ENCODE measurements around the gene RSPH1. TPM values are rescaled to one million over a fixed set of nuclear protein-coding genes. Genes with fewer than 3 reads are reported as not detected.

RSPH1 gene
- total and polyA plus RNA-seq, 4 donors, result 0.09 to 0.17 (median 0.16) TPM; not detected in 1

DNA sequence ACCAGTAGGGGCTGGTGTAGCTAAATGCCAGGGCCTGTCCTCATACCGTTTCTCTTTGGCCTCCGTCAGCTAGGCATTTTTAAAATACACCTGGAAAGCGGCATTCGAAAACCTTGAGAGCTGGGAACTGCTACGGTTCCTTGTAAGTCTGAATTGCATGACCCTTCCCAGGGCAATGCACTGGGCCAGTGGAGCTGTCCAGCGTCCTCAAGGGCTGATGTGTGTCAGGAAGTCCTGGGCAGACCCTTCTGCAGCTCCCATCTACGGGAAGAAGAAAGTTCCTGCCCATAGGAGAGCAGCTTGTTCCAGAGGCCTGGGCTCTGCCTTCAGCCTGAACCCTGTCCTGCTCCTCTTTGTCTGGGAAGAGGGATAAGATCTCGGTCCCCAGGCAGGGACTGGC lies 58.2 kb downstream of the RSPH1 start:
- WGBS, result 55% methylated on average over 8 of the region's 8 CpGs
- Histone ChIP-seq H3K9ac (ENCODE audit: low read depth in 1 of 2, low read length in 2 of 2) (no peak overlapping the region), H3K27ac (ENCODE audit: low read depth in 1 of 2, low read length in 2 of 2) (no peak overlapping the region), H3K27me3 (ENCODE audit: control insufficient read depth in 4 of 4, insufficient read depth in 4 of 4, low read length in 3 of 4) (peaks cover 0 to 3% (median 0%) of the 10 kb centered on the region in 4 donors), H3K4me3 (ENCODE audit: low read depth in 1 of 3, low read length in 3 of 3) (no peak overlapping the region), H3K36me3 (ENCODE audit: control insufficient read depth in 4 of 4, insufficient read depth in 3 of 4, low read depth in 1 of 4, low read length in 3 of 4) (no peaks in the 10 kb centered on the region), H3K9me3 (ENCODE audit: control insufficient read depth in 4 of 4, low read length in 3 of 4) (peaks cover 0 to 2% (median 0%) of the 10 kb centered on the region in 4 donors), H3K4me1 (ENCODE audit: control insufficient read depth in 4 of 4, insufficient read depth in 4 of 4, low read length in 3 of 4) (no peaks in the 10 kb centered on the region)
- DNase-seq (ENCODE audit: low spot score), result no peak
- no peak for TF ChIP-seq NR2F2 (IDR thresholded peaks at IDR 0.05)
- TF ChIP-seq, protein P1, sequence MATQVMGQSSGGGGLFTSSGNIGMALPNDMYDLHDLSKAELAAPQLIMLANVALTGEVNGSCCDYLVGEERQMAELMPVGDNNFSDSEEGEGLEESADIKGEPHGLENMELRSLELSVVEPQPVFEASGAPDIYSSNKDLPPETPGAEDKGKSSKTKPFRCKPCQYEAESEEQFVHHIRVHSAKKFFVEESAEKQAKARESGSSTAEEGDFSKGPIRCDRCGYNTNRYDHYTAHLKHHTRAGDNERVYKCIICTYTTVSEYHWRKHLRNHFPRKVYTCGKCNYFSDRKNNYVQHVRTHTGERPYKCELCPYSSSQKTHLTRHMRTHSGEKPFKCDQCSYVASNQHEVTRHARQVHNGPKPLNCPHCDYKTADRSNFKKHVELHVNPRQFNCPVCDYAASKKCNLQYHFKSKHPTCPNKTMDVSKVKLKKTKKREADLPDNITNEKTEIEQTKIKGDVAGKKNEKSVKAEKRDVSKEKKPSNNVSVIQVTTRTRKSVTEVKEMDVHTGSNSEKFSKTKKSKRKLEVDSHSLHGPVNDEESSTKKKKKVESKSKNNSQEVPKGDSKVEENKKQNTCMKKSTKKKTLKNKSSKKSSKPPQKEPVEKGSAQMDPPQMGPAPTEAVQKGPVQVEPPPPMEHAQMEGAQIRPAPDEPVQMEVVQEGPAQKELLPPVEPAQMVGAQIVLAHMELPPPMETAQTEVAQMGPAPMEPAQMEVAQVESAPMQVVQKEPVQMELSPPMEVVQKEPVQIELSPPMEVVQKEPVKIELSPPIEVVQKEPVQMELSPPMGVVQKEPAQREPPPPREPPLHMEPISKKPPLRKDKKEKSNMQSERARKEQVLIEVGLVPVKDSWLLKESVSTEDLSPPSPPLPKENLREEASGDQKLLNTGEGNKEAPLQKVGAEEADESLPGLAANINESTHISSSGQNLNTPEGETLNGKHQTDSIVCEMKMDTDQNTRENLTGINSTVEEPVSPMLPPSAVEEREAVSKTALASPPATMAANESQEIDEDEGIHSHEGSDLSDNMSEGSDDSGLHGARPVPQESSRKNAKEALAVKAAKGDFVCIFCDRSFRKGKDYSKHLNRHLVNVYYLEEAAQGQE (IDR thresholded peaks at IDR 0.05), result peak; percentile 92

DNA sequence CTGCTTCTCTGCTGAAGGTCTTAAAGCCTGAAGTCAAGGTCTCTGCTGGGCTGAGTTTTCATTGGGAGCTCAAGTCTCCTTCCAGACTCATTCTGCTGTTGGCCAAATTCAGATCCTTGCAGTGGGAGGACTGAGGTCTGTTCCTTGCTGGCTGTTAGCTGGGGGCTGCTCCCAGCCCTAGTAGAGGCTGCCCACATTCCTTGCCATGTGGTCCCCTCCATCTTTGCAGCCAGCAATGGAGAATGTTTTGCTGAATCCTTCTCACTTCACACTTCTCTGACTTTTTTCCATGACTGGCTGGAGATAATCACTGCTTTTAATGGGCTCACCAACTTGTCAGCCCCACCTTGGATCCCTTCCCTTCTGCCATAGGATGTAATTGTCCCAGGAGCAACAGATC lies 59.1 kb downstream of the RSPH1 start:
- no peak overlapping the region for H3K9ac ChIP-seq (ENCODE audit: low read depth in 1 of 2, low read length in 2 of 2)
- H3K4me3 ChIP-seq (ENCODE audit: low read depth in 1 of 3, low read length in 3 of 3), result no peak overlapping the region
- H3K27me3 ChIP-seq (ENCODE audit: control insufficient read depth in 4 of 4, insufficient read depth in 4 of 4, low read length in 3 of 4), result peaks cover 0 to 3% (median 0%) of the 10 kb centered on the region in 4 donors
- H3K4me1 ChIP-seq (ENCODE audit: control insufficient read depth in 4 of 4, insufficient read depth in 4 of 4, low read length in 3 of 4), result no peaks in the 10 kb centered on the region
- H3K36me3 ChIP-seq (ENCODE audit: control insufficient read depth in 4 of 4, insufficient read depth in 3 of 4, low read depth in 1 of 4, low read length in 3 of 4), result no peaks in the 10 kb centered on the region
- TF ChIP-seq SP1 (IDR thresholded peaks at IDR 0.05), result no peak
- TF ChIP-seq FOXA1 (IDR thresholded peaks at IDR 0.05), result no peak
- no peak for TF ChIP-seq FOXA2 (IDR thresholded peaks at IDR 0.05)
- TF ChIP-seq HNF4G (IDR thresholded peaks at IDR 0.05), result no peak
- TF ChIP-seq RAD21 (IDR thresholded peaks at IDR 0.05), result no peak
- no peak for TF ChIP-seq GABPA (IDR thresholded peaks at IDR 0.05 in 1 of 2, conservative IDR thresholded peaks at IDR 0.05 in 1 of 2)
- H3K27ac ChIP-seq (ENCODE audit: low read depth in 1 of 2, low read length in 2 of 2), result no peak overlapping the region
- no peak for DNase-seq (ENCODE audit: low spot score)
- peaks cover 0 to 3% (median 0%) of the 10 kb centered on the region in 4 donors for H3K9me3 ChIP-seq (ENCODE audit: control insufficient read depth in 4 of 4, low read length in 3 of 4)

DNA sequence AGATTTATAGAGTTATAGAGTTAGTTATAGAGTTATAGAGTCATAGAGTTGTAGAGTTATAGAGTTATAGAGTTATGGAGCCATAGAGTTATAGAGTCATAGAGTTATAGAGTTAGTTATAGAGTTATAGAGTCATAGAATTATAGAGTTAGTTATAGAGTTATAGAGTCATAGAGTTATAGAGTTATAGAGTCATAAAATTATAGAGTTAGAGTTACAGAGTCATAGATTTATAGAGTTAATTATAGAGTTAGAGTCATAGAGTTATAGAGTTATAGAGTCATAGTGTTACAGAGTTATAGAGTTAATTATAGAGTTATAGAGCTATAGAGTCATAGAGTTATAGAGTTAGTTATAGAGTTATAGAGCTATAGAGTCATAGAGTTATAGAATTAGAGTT lies 60.2 kb downstream of the RSPH1 start:
- H3K4me1 ChIP-seq (ENCODE audit: control insufficient read depth in 4 of 4, insufficient read depth in 4 of 4, low read length in 3 of 4), result no peaks in the 10 kb centered on the region
- H3K27ac ChIP-seq (ENCODE audit: low read depth in 1 of 2, low read length in 2 of 2), result no peak overlapping the region
- no peak overlapping the region for H3K9ac ChIP-seq (ENCODE audit: low read depth in 1 of 2, low read length in 2 of 2)
- peaks cover 0 to 3% (median 0%) of the 10 kb centered on the region in 4 donors for H3K9me3 ChIP-seq (ENCODE audit: control insufficient read depth in 4 of 4, low read length in 3 of 4)
- peaks cover 0 to 3% (median 0%) of the 10 kb centered on the region in 4 donors for H3K27me3 ChIP-seq (ENCODE audit: control insufficient read depth in 4 of 4, insufficient read depth in 4 of 4, low read length in 3 of 4)
- no peaks in the 10 kb centered on the region for H3K36me3 ChIP-seq (ENCODE audit: control insufficient read depth in 4 of 4, insufficient read depth in 3 of 4, low read depth in 1 of 4, low read length in 3 of 4)
- H3K4me3 ChIP-seq (ENCODE audit: low read depth in 1 of 3, low read length in 3 of 3), result no peak overlapping the region
- DNase-seq (ENCODE audit: low spot score), result no peak
- no peak for TF ChIP-seq EGR1 (IDR thresholded peaks at IDR 0.05; ENCODE audit: low read depth in 2 of 2)
- no peak for TF ChIP-seq RXRA (IDR thresholded peaks at IDR 0.05)
- no peak for TF ChIP-seq NR2F2 (IDR thresholded peaks at IDR 0.05)
- TF ChIP-seq, protein P2, sequence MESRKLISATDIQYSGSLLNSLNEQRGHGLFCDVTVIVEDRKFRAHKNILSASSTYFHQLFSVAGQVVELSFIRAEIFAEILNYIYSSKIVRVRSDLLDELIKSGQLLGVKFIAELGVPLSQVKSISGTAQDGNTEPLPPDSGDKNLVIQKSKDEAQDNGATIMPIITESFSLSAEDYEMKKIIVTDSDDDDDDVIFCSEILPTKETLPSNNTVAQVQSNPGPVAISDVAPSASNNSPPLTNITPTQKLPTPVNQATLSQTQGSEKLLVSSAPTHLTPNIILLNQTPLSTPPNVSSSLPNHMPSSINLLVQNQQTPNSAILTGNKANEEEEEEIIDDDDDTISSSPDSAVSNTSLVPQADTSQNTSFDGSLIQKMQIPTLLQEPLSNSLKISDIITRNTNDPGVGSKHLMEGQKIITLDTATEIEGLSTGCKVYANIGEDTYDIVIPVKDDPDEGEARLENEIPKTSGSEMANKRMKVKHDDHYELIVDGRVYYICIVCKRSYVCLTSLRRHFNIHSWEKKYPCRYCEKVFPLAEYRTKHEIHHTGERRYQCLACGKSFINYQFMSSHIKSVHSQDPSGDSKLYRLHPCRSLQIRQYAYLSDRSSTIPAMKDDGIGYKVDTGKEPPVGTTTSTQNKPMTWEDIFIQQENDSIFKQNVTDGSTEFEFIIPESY (IDR thresholded peaks at IDR 0.05), result no peak
- no peak for TF ChIP-seq GABPA (IDR thresholded peaks at IDR 0.05 in 1 of 2, conservative IDR thresholded peaks at IDR 0.05 in 1 of 2)
- no peak for TF ChIP-seq SP1 (IDR thresholded peaks at IDR 0.05)
- no peak for TF ChIP-seq JUND (IDR thresholded peaks at IDR 0.05)
- TF ChIP-seq FOXA1 (IDR thresholded peaks at IDR 0.05), result no peak
- no peak for TF ChIP-seq HNF4A (conservative IDR thresholded peaks at IDR 0.05)
- TF ChIP-seq FOXA2 (IDR thresholded peaks at IDR 0.05), result no peak
- TF ChIP-seq, protein P3, sequence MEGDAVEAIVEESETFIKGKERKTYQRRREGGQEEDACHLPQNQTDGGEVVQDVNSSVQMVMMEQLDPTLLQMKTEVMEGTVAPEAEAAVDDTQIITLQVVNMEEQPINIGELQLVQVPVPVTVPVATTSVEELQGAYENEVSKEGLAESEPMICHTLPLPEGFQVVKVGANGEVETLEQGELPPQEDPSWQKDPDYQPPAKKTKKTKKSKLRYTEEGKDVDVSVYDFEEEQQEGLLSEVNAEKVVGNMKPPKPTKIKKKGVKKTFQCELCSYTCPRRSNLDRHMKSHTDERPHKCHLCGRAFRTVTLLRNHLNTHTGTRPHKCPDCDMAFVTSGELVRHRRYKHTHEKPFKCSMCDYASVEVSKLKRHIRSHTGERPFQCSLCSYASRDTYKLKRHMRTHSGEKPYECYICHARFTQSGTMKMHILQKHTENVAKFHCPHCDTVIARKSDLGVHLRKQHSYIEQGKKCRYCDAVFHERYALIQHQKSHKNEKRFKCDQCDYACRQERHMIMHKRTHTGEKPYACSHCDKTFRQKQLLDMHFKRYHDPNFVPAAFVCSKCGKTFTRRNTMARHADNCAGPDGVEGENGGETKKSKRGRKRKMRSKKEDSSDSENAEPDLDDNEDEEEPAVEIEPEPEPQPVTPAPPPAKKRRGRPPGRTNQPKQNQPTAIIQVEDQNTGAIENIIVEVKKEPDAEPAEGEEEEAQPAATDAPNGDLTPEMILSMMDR (IDR thresholded peaks at IDR 0.05; ENCODE audit: low read depth, low read length, missing input control), result no peak
- TF ChIP-seq, protein P4, sequence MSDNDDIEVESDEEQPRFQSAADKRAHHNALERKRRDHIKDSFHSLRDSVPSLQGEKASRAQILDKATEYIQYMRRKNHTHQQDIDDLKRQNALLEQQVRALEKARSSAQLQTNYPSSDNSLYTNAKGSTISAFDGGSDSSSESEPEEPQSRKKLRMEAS (IDR thresholded peaks at IDR 0.05), result no peak
- no peak for TF ChIP-seq TAF1 (conservative IDR thresholded peaks at IDR 0.05)
- TF ChIP-seq, protein P5, sequence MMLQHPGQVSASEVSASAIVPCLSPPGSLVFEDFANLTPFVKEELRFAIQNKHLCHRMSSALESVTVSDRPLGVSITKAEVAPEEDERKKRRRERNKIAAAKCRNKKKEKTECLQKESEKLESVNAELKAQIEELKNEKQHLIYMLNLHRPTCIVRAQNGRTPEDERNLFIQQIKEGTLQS (IDR thresholded peaks at IDR 0.05), result no peak
- TF ChIP-seq YY1 (IDR thresholded peaks at IDR 0.05), result no peak
- TF ChIP-seq RAD21 (IDR thresholded peaks at IDR 0.05), result no peak
